ENCODE results near the gene ANKRD52.
A peak's percentile ranks its signal among the peaks of the same experiment; 100 is the strongest.

GRCh38 chr12:56189099-56189917, 68.9 kb downstream of the ANKRD52 start, which contains the start of gene SMARCC2:
- TF ChIP-seq, protein P1, sequence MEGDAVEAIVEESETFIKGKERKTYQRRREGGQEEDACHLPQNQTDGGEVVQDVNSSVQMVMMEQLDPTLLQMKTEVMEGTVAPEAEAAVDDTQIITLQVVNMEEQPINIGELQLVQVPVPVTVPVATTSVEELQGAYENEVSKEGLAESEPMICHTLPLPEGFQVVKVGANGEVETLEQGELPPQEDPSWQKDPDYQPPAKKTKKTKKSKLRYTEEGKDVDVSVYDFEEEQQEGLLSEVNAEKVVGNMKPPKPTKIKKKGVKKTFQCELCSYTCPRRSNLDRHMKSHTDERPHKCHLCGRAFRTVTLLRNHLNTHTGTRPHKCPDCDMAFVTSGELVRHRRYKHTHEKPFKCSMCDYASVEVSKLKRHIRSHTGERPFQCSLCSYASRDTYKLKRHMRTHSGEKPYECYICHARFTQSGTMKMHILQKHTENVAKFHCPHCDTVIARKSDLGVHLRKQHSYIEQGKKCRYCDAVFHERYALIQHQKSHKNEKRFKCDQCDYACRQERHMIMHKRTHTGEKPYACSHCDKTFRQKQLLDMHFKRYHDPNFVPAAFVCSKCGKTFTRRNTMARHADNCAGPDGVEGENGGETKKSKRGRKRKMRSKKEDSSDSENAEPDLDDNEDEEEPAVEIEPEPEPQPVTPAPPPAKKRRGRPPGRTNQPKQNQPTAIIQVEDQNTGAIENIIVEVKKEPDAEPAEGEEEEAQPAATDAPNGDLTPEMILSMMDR (IDR thresholded peaks at IDR 0.05; ENCODE audit: borderline replicate concordance, extremely low read depth, low read length, poor library complexity, severe bottlenecking), result peak; percentile 87
- no peak for TF ChIP-seq EZH2 (IDR thresholded peaks at IDR 0.05; ENCODE audit: borderline replicate concordance, low read depth, low read length, severe bottlenecking)

All from DND-41 (cell line).